HG03039 (cell line): ENCODE data around the gene AP1S3.

Experiments used
- ATAC-seq: cut with Tn5 transposase; IDR thresholded peaks from one replicate; pipeline ENCODE4 v1.9.1; 2021; ENCODE audit warnings: mild to moderate bottlenecking, moderate library complexity; ENCODE audit not compliant: unreplicated experiment

The AP1S3 gene

GRCh38 chr2:223725986-223726970 is 111.1 kb downstream of the AP1S3 start:
- ATAC-seq, result no peak

GRCh38 chr2:223725494-223725893 is 111.9 kb downstream of the AP1S3 start:
- no peak for ATAC-seq

- ATAC-seq, result no peak
Observed at GRCh38 chr2:223724861-223725260, 112.5 kb downstream of the AP1S3 start.

GRCh38 chr2:223723954-223724411 is 113.4 kb downstream of the AP1S3 start:
- ATAC-seq, result no peak

GRCh38 chr2:223722226-223722625 is 115.2 kb downstream of the AP1S3 start:
- ATAC-seq, result no peak

GRCh38 chr2:223721746-223722145 is 115.6 kb downstream of the AP1S3 start:
- ATAC-seq, result no peak

- no peak for ATAC-seq
Observed at GRCh38 chr2:223720367-223720766, 117.0 kb downstream of the AP1S3 start.

GRCh38 chr2:223712642-223713041 is 124.7 kb downstream of the AP1S3 start:
- no peak for ATAC-seq

GRCh38 chr2:223711596-223712326 is 125.6 kb downstream of the AP1S3 start:
- no peak for ATAC-seq
